HG02642 (cell line): ENCODE data around the gene CMSS1.

Source experiments
- ATAC-seq: cut with Tn5 transposase; IDR thresholded peaks from one replicate; pipeline ENCODE4 v1.9.1; 2021; ENCODE audit warnings: mild to moderate bottlenecking; ENCODE audit not compliant: unreplicated experiment, poor library complexity

CMSS1 gene

DNA sequence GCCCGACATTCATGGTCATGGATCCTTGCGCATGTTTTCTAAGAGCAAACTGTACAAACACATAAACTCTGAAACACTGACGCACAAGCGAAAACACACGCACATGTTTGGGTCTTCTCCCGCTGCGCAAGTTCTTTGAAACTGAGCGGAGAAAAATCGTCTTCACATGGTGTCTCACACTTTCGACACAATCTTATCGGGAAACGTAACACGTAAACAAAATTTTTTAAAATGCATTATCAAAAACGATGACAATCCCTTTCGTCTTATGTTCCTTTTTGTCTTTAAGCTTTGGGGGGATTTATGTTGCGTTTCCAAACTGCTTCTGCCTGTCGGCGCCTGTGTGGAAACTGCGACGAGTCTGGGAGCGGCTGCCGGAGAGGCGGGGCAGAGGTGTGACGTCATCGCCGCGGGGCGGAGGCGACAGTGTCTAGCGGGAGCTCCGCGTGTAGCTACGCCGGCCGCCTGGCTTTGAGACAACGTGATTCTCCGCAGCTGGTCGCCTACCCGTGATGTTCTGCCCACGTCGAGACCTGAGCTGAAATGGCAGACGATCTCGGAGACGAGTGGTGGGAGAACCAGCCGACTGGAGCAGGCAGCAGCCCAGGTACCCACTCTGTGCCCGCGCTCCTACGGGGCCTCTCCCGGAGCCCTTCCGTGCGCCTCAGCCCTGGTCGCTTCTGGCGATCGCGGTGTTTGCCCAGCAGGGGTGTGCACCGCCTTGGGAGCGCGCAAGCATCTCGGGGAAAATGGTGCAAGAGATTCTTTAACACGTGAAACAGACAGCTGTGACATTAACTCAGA, at the start of gene CMSS1:
Gene CMSS1, plus strand, starts transcription at position 426 of the 804 bp plus-strand sequence.
- peak; percentile 98 for ATAC-seq

DNA sequence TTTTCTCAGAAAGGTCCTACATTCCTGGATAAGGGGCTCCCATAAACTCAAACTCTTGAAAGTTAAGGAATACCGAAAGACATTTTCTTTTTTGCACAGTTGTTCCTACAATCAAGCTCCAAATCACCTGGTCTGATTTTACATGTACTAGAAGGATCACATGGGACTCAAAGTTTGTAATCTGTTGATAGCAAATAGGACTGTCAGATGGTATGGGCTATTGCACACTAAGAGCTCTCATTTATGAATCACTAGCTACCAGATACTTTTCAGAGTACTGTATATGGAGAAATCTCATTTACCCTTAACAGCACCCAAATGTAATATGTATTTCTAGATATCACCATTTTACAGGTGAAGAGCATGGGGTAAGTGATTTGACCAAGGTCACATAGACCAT, 49.5 kb upstream of the CMSS1 start:
- ATAC-seq: no peak

DNA sequence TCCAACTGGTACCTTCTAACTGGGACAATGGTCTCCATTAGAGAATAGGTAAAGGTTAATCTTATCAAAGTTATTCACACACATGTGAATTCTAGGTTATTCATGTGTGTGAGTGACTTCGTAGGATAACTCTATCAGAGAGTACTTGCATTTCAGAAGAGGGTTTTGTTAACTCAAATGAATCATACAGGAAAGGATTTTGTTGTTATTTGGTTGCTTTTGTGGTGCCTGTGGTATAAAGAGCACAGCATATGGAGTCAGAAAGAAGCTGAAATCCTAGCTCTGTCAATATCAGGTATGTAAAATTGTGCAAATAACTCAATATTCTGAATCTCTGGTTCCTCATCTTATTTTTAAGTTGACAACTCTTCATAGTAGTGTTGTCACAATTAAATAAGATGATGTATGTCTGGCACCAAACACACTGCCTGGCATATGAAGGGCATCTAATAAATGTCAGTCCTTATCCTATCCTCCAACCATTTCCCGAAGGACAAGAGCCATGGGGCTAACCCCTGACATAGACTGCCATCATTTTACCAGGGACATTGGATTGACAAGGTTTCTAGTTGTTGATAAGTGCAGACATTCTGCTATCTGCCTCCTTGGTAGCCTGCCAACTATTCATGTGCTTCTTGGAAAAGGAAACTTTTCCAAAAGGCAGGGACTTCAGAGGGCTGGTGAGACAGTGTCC, 48.7 kb upstream of the CMSS1 start:
- ATAC-seq: no peak

DNA sequence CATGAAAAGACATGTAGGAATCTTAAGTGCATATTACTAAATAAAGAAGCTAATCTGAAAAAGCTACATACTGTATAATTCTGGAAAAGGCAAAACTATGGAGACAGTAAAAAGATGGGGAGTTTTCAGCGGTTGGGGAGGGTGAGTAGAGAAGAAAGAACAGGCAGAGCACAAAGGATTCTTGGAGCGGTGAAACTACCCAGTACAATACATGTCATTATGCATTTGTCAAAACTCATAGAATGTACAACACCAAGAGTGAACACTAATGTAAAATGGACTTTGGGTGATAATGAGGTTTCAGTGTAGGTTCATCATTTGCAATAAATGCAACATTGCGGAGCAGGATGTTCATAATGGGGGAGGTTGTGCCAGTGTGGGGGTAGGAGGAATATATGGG, 45.5 kb upstream of the CMSS1 start:
- ATAC-seq: no peak

DNA sequence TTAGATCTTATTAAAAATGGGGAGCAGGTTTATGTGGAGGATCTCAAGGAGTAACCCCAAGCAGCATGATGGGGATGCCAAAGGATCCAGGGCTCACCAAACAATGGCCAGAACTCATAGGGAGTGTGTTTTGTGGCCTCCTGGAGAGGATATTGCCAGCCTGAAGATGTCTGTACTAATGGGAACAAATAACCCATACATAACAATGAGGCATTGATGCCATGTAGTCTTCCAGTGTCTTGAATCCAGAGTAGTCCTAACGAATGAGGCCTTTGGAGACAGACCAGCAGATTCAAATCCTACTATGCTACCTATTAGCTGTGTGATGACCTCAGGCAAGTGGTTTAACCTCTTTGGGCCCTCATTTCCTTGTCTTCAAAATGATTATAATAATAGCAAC, 45.0 kb upstream of the CMSS1 start:
- ATAC-seq: no peak

DNA sequence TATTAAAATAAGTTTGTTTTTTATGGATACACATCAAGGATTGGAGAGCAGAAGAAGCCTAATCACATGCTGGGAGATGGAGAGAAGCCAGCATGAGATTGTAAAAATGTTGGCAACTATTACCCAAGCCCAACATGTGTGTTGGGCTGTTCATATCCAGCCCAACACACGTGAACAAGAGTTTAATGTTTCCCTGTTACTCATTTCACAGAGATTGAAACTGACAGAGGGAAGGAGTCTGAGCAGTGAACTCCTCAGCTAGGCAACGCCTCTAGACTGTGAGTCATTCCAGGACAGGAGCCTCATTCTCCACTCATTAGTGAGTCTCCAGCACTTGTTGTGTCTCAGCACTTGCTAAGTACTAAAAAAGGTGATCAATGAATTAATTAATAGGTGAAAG, 43.2 kb upstream of the CMSS1 start:
- peak; percentile 97 for ATAC-seq

DNA sequence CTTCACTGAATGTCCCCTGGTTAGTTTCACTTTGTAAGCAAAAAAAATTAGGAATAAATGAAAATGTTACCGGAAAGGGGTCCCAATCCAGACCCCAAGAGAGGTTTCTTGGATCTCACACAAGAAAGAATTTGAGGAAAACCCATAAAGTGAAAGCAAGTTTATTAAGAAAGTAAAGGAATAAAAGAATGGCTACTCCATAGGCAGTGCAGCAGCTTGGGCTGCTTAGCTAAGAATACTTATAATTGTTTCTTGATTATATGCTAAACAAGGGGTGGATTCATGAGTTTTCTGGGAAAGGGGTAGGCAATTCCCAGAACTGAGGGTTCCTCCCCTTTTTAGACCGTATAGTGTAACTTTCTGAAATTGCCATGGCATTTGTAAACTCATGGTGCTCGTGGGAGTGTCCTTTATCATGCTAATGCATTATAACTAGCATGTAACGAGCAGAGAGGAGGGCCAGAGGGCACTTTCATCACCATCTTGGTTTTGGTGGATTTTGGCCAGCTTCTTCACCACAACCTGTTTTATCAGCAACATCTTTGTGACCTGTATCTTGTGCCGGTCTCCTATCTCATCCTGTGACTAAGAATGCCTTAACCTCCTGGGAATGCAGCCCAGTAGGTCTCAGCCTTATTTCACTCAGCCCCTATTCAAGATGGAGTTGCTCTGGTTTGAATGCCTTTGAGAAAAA, 41.0 kb upstream of the CMSS1 start:
- ATAC-seq: no peak

DNA sequence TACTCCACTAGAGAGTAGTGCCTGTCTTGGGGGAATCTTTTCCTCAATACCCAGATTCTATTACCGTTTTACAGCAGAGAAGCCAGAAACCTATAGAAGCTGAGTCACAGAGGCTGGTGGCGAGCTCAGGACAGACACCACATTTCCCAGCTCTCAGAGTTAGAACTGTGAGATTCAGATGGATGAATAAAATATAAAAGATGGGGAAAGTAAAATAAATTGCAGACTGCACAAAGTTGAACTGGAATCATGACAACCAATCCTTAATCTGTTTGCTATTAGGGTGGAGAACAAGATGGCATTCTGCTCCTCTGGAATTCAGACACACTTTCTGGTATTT, 40.5 kb upstream of the CMSS1 start:
- no peak for ATAC-seq

DNA sequence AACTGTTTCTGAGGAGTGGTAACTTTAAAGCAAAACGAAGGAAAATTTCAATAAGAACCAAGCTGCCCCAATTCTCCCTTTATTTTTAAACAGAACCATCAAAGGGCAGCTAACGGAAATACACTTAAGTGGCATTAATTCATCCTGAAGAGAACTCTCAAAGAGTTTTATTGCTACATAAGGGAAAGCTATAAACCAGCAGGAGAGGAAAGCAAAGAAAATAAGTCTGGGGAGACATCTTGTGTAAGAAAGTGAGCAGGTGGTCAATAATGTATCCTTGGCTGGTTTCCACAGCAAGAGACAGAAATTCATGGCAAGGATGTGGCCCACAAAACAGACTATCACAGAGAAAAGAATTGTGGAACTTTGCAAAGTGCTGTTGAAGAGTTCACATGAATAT, 40.0 kb upstream of the CMSS1 start:
- no peak for ATAC-seq

DNA sequence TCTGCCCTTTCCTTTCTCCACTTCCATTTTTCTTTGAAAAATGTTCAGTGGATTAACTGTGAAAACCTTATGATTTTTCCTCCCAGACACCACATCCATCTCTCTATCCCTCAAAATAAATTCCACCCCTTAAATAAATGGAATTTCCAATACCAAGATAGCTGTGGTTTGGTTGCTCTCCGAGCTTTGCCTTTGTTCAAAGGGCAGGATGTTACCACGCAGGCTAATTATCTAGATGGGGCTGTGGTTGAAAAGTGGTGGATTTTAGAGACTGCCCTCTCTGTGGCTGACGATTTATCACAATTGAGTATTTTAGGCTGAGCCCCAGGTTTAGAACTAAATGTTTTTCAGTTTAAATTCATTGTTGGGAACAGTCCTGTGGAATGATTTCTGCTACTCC, 36.9 kb upstream of the CMSS1 start:
- no peak for ATAC-seq

DNA sequence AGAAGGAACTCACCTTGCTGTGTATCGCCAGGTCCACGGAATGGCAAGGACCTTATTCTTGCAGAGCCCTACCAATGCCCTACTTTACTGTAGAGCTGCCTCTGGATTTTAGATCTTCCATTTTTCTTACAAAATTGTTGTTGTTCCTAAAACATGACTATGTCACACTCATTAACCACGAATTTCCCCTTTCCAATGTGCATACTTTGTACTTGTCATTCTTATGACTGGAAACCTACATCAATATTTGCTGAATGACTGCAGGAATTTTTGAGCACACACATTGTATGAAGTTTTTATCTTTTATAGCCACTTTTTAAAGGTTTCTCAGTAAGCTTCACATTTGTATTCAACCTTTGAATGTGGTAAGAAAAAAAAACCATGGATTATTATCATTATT, 35.9 kb upstream of the CMSS1 start:
- no peak for ATAC-seq

DNA sequence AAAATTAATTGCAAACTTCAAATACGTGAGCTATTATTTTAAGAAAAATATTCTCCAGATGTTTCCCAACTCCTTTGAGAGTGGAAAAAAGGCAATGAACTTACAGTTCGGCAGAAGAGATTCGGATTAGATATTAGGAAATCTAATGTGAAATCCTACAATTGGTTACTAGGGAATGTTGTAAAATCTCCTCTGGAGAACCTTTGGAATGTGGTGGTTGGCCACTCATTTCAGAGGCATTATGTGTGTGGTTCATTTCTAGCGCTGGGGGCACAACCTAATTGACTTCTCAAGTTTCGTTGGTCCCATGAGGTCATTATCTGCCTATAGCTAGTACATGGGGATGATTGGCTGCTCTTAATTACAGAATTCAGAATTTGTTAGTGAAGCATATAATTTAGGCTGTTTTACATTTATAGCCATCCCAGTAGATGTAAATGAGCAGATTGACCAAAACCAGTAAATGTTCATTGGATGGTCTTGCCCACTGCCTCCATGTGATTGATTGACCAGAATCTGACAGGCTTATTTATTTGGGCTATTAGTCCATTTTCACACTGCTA, 34.6 kb upstream of the CMSS1 start:
- ATAC-seq: no peak

DNA sequence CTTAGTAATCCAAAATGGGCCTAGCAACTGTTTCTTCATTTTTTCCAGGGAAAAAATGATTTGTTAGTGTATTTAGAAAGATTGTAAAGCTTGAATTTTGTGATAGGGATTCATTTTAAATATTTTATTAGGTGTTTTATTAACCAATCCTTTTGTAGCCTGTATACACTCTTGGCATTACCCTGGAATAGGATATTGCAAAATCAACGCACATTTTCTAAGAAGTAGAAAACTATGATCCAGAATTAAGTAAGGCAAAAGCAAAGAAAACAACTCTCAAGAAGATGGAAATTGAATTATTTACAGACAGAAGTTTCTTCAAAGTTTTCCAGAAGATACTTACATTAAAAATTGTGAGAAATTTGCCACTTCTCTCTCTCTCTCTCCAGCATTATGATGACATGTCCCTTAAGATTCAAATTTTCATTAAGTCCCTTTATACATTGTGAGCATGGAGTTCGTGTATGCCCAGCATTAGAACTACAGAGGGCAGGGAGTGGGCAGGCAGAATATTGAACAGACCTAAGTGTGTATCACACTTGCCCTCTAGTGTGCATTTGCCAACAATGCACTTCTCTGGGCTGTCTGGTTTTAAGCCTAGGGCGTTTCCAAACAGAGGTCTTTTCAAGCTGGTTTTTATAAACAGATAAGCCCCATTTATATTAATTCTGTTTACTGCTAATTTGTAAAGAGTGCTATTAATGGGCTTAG, 28.5 kb upstream of the CMSS1 start:
- peak; percentile 96 for ATAC-seq

DNA sequence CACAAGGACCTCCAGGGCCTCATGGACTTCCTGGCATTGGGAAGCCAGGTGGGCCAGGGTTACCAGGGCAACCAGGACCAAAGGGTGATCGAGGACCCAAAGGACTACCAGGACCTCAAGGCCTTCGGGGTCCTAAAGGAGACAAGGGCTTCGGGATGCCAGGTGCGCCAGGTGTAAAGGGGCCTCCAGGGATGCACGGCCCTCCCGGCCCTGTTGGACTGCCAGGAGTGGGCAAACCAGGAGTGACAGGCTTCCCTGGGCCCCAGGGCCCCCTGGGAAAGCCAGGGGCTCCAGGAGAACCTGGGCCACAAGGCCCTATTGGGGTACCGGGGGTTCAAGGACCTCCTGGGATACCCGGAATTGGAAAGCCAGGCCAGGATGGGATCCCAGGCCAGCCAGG, 23.2 kb upstream of the CMSS1 start:
- no peak for ATAC-seq

DNA sequence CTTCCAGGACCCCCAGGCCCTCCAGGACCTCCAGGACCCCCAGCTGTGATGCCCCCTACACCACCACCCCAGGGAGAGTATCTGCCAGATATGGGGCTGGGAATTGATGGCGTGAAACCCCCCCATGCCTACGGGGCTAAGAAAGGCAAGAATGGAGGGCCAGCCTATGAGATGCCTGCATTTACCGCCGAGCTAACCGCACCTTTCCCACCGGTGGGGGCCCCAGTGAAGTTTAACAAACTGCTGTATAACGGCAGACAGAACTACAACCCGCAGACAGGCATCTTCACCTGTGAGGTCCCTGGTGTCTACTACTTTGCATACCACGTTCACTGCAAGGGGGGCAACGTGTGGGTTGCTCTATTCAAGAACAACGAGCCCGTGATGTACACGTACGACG, 22.1 kb upstream of the CMSS1 start:
- no peak for ATAC-seq

DNA sequence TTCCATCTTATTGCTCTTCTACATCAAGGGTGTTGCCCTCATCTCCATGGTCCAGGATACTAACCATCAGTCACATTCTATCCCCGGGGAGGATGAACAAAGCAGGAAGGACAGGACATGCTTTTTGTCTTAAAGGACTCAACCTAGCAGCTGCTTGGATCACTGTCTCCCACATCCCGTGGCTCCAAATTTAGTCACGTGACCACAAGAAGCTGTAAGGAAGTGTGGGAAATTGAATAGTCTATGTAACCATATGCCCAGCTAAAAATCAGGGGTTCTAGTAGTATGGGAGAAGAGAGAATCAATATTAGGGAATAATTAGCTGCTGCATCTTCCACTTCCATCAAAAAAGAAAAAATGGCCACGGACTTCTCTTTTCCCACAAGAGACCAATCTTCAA, 18.2 kb upstream of the CMSS1 start:
- ATAC-seq: no peak

DNA sequence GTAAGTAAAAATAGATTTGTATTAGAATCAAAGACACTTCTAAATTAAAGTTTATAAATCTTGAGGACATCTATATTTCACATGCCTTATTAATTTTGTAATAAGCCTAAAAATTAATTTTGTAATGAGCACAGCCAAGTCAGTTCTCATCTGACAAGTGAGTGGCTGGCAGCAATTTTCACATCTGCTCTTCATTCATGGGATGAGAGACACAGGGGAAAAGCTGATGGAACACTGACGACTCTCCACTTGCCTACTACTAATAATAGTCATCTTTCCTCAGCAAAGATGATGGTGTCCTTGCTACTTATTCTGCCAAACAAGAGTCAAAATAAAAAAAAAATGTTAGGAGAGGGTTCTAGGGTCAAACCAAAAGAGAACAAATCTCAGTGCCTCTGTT, 14.4 kb upstream of the CMSS1 start:
- no peak for ATAC-seq

DNA sequence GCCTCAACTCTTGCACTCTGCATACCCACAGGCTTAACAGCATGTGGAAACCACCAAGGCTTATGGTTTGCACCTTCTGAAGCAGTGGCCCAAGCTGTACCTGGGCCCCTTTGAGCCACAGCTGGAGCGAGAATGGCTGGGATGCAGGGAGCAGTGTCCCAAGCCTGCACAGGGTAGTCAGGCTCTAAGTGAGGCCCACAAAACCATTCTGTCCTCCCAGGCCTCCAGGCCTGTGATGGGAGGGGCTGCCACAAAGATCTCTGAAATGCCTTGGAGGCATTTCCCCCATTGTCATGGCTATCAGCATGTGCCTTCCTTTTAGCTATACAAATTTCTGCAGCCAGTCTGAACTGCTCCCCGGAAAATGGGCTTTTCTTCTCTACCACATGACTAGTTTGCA, 12.5 kb upstream of the CMSS1 start:
- ATAC-seq: no peak

DNA sequence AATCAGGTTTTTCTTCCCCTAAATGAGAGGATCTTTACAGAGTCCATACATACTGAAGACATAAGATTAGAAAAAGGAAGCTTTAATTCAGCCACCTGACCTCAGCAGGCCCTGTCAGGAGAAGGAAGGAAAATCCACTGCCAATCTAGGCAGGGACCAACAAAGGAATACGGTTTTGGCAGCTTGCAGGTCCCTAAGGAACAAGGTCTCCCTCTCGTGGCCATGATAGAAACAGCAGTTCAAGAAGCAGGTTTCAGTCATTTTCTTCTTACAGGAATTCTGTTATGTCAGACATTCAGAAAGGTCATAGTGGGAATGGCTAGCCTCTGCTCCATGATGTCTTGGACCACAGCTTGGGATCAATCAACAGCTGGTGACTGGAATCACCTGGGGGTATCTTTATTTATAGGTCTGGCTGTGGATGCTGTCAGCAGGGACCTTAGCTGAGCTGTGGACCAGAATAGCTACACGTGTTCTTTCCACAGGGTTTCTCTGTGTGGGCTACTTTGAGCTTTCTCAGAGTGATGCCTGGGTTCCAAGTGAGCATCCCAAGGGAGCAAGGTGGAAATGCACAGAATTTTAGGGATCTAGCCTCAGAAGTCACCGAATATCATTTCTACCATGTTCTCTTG, 9.4 kb upstream of the CMSS1 start:
- ATAC-seq: peak; percentile 69

DNA sequence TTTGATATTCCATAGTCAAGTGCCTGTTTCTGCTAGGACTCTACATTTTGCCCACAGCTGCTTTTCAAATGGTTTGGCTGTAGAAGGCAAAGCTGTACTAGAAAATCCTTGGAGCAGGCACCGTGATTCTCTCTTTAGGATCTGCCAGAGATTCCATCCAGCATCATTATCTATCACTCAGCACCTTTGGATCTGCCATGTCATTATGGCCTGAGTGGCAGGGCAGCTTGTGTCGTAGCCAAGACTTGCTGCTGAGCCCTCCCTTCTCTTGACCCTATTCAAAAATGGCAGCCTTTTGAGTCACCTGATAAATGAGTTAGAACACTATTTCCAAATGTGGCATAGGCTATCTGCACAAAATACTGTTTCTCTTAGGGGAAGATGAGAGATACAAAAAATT, 8.1 kb upstream of the CMSS1 start:
- no peak for ATAC-seq
